ENCODE data around the gene KRTAP19-1. TPM values are rescaled to one million over a fixed set of nuclear protein-coding genes. Genes with fewer than 3 reads are reported as not detected.

The KRTAP19-1 gene
- total RNA-seq, 6 donors from 2014 or later: not detected

- TF ChIP-seq POLR2A (IDR thresholded peaks at IDR 0.05) (no peak), EP300 (IDR thresholded peaks at IDR 0.05) (no peak), CTCF (IDR thresholded peaks at IDR 0.05) (no peak), POLR2AphosphoS5 (IDR thresholded peaks at IDR 0.05) (no peak)
- Histone ChIP-seq H3K4me1 (no peaks in the 10 kb centered on the region), H3K27ac (no peak overlapping the region), H3K27me3 (no peaks in the 10 kb centered on the region), H3K9me3 (no peaks in the 10 kb centered on the region), H3K36me3 (no peaks in the 10 kb centered on the region), H3K4me3 (no peak overlapping the region)
- DNase-seq: no peak
- WGBS, 2 donors: 40 to 44% methylated on average over 4 of the region's 4 CpGs
- no peak for ATAC-seq (ENCODE audit: low FRiP score in 2 of 2)
Measured at GRCh38 chr21:30479259-30479658, 908 bp downstream of the KRTAP19-1 start.

- no peak overlapping the region for H3K4me3 ChIP-seq
Measured at GRCh38 chr21:30478004-30478403, 2.2 kb downstream of the KRTAP19-1 start.

GRCh38 chr21:30468900-30469714 lies 11.1 kb downstream of the KRTAP19-1 start:
- Histone ChIP-seq H3K4me3 (no peak overlapping the region), H3K4me1 (no peaks in the 10 kb centered on the region), H3K36me3 (no peaks in the 10 kb centered on the region), H3K27me3 (no peaks in the 10 kb centered on the region), H3K9me3 (no peaks in the 10 kb centered on the region), H3K27ac (no peak overlapping the region)
- 51 to 65% methylated on average over 6 of the region's 6 CpGs for WGBS, 2 donors
- ATAC-seq (ENCODE audit: low FRiP score in 2 of 2) (no peak), DNase-seq (no peak)
- TF ChIP-seq CTCF (IDR thresholded peaks at IDR 0.05) (no peak), POLR2AphosphoS5 (IDR thresholded peaks at IDR 0.05) (no peak), EP300 (IDR thresholded peaks at IDR 0.05) (no peak), POLR2A (IDR thresholded peaks at IDR 0.05) (no peak)

More at GRCh38 chr21:30478004-30478403, 2.2 kb downstream of the KRTAP19-1 start:
- no peaks in the 10 kb centered on the region for H3K9me3 ChIP-seq
- H3K27ac ChIP-seq: no peak overlapping the region
- no peaks in the 10 kb centered on the region for H3K27me3 ChIP-seq
- WGBS, 2 donors: 25 to 41% methylated on average over 3 of the region's 3 CpGs
- H3K36me3 ChIP-seq: no peaks in the 10 kb centered on the region
- ATAC-seq (ENCODE audit: low FRiP score in 2 of 2): no peak
- H3K4me1 ChIP-seq: no peaks in the 10 kb centered on the region
- DNase-seq: no peak
- TF ChIP-seq CTCF (IDR thresholded peaks at IDR 0.05) (no peak), POLR2A (IDR thresholded peaks at IDR 0.05) (no peak), POLR2AphosphoS5 (IDR thresholded peaks at IDR 0.05) (no peak), EP300 (IDR thresholded peaks at IDR 0.05) (no peak)

- TF ChIP-seq EP300 (IDR thresholded peaks at IDR 0.05) (no peak), POLR2AphosphoS5 (IDR thresholded peaks at IDR 0.05) (no peak), POLR2A (IDR thresholded peaks at IDR 0.05) (no peak), CTCF (IDR thresholded peaks at IDR 0.05) (peak in 1 of 6 experiments; percentile 23)
- Histone ChIP-seq H3K4me3 (no peak overlapping the region), H3K4me1 (no peaks in the 10 kb centered on the region), H3K27ac (no peak overlapping the region), H3K27me3 (no peaks in the 10 kb centered on the region), H3K9me3 (no peaks in the 10 kb centered on the region), H3K36me3 (no peaks in the 10 kb centered on the region)
- 42 to 68% methylated on average over 3 of the region's 3 CpGs for WGBS, 2 donors
- ATAC-seq (ENCODE audit: low FRiP score in 2 of 2) (no peak), DNase-seq (no peak)
Measured at GRCh38 chr21:30463713-30464112, 16.5 kb downstream of the KRTAP19-1 start.

- Histone ChIP-seq H3K27me3 (no peaks in the 10 kb centered on the region), H3K36me3 (no peaks in the 10 kb centered on the region), H3K27ac (no peak overlapping the region), H3K9me3 (no peaks in the 10 kb centered on the region), H3K4me1 (no peaks in the 10 kb centered on the region), H3K4me3 (no peak overlapping the region)
- ATAC-seq (ENCODE audit: low FRiP score in 2 of 2): no peak
- no peak for DNase-seq
- TF ChIP-seq POLR2A (IDR thresholded peaks at IDR 0.05) (no peak), POLR2AphosphoS5 (IDR thresholded peaks at IDR 0.05) (no peak), EP300 (IDR thresholded peaks at IDR 0.05) (no peak), CTCF (IDR thresholded peaks at IDR 0.05) (no peak)
- WGBS, 2 donors: 82 to 90% methylated on average over 3 of the region's 3 CpGs
Measured at GRCh38 chr21:30448514-30448913, 31.7 kb downstream of the KRTAP19-1 start.

All from upper lobe of left lung (tissue), 6 donors.